WTC11 (cell line): ENCODE data around the gene SORCS2. TPM values are rescaled to one million over a fixed set of nuclear protein-coding genes. Genes with fewer than 3 reads are reported as not detected.

Experiments used
- ATAC-seq: fragments of 200-7000 bp; cut with Tn5 transposase; 2 replicates; pipeline ENCODE4 v1.10.0; 2021; ENCODE audit warnings: mild to moderate bottlenecking, moderate library complexity
- CTCF ChIA-PET: fragments of 300-600 bp; sonication (Branson Sonifier 250); formaldehyde crosslinking; loops from one replicate; lab custom pipeline; 2021; ENCODE audit warnings: antibody characterized with exemption; lab: Charles Lee
- POLR2A ChIA-PET: fragments of 350-600 bp; sonication (Branson Sonifier 250); formaldehyde crosslinking; loops from one replicate; lab custom pipeline; 2021; ENCODE audit warnings: antibody characterized with exemption; lab: Charles Lee
- DNase-seq: peaks from one replicate; pipeline ENCODE4 v3.0.0; 2021; ENCODE audit warnings: low spot score
- H3K27ac Mint-ChIP-seq: 2 replicates; pipeline ENCODE4 v1.8.0; 2021; ENCODE audit warnings: mixed read lengths
- H3K27me3 Mint-ChIP-seq: 2 replicates; pipeline ENCODE4 v1.8.0; 2021; ENCODE audit warnings: low read depth, mild to moderate bottlenecking, moderate library complexity, mixed read lengths
- H3K36me3 Mint-ChIP-seq: 2 replicates; pipeline ENCODE4 v1.8.0; 2021; ENCODE audit warnings: mixed read lengths
- H3K4me1 Mint-ChIP-seq: 2 replicates; pipeline ENCODE4 v1.8.0; 2022; ENCODE audit warnings: mixed read lengths
- H3K4me3 Mint-ChIP-seq: 2 replicates; pipeline ENCODE4 v1.8.0; 2021; ENCODE audit warnings: mild to moderate bottlenecking, moderate library complexity, mixed read lengths
- H3K9me3 Mint-ChIP-seq: 2 replicates; pipeline ENCODE4 v1.8.0; 2021; ENCODE audit warnings: mixed read lengths
- ATF1 ChIP-seq: sonication (generic); formaldehyde crosslinking; IDR thresholded peaks from 2 replicates; pipeline ENCODE4 v1.8.1; 2023; ENCODE audit warnings: mild to moderate bottlenecking, moderate library complexity, missing genetic modification reagents
- ATF2 ChIP-seq: sonication (generic); formaldehyde crosslinking; IDR thresholded peaks from 2 replicates; pipeline ENCODE4 v1.8.1; 2022; ENCODE audit warnings: low read depth, missing genetic modification reagents, borderline replicate concordance
- ATF3 ChIP-seq: sonication (generic); formaldehyde crosslinking; conservative IDR thresholded peaks from 2 replicates; pipeline ENCODE4 v1.8.1; 2022; ENCODE audit warnings: mild to moderate bottlenecking, missing genetic modification reagents
- CTCF ChIP-seq: fragments of 200-600 bp; IDR thresholded peaks from 2 replicates; pipeline ENCODE4 v1.8.0; 2022; ENCODE audit warnings: antibody characterized with exemption
- E2F1 ChIP-seq: sonication (generic); formaldehyde crosslinking; IDR thresholded peaks from 2 replicates; pipeline ENCODE4 v1.8.0; 2022; ENCODE audit warnings: mild to moderate bottlenecking, missing genetic modification reagents
- IRF2 ChIP-seq: sonication (generic); formaldehyde crosslinking; IDR thresholded peaks from 2 replicates; pipeline ENCODE4 v1.8.0; 2022; ENCODE audit warnings: low read depth, missing genetic modification reagents, borderline replicate concordance
- NR1H2 ChIP-seq: sonication (generic); formaldehyde crosslinking; IDR thresholded peaks from 2 replicates; pipeline ENCODE4 v1.9.0; 2021; ENCODE audit warnings: mild to moderate bottlenecking, moderate library complexity, missing genetic modification reagents
- OVOL2 ChIP-seq: fragments of 250-450 bp; sonication (Bioruptor Pico); IDR thresholded peaks from 2 replicates; pipeline ENCODE4 v1.9.0; 2021; ENCODE audit warnings: mild to moderate bottlenecking, borderline replicate concordance
- PREB ChIP-seq: sonication (generic); formaldehyde crosslinking; IDR thresholded peaks from 2 replicates; pipeline ENCODE4 v1.8.1; 2022; ENCODE audit warnings: mild to moderate bottlenecking, missing genetic modification reagents, moderate library complexity, borderline replicate concordance
- PRRX2 ChIP-seq: fragments of 250-450 bp; sonication (Bioruptor Pico); IDR thresholded peaks from 2 replicates; pipeline ENCODE4 v1.8.0; 2021; ENCODE audit warnings: mild to moderate bottlenecking
- RELA ChIP-seq: sonication (generic); formaldehyde crosslinking; IDR thresholded peaks from 2 replicates; pipeline ENCODE4 v1.8.1; 2022; ENCODE audit warnings: missing genetic modification reagents, mild to moderate bottlenecking, borderline replicate concordance
- SOX15 ChIP-seq: fragments of 250-450 bp; sonication (Bioruptor Pico); IDR thresholded peaks from 2 replicates; pipeline ENCODE4 v1.9.0; 2021; ENCODE audit warnings: mild to moderate bottlenecking
- STAT6 ChIP-seq: sonication (generic); formaldehyde crosslinking; conservative IDR thresholded peaks from 2 replicates; pipeline ENCODE4 v1.8.1; 2023; ENCODE audit warnings: mild to moderate bottlenecking, low read depth, missing genetic modification reagents, moderate library complexity
- USF1 ChIP-seq: sonication (generic); formaldehyde crosslinking; IDR thresholded peaks from 2 replicates; pipeline ENCODE4 v1.8.0; 2022; ENCODE audit warnings: mild to moderate bottlenecking, missing genetic modification reagents
- ZMAT4 ChIP-seq: fragments of 250-450 bp; sonication (Bioruptor Pico); IDR thresholded peaks from 2 replicates; pipeline ENCODE4 v1.9.0; 2021; ENCODE audit warnings: mild to moderate bottlenecking
- ZNF232 ChIP-seq: sonication (generic); formaldehyde crosslinking; IDR thresholded peaks from 2 replicates; pipeline ENCODE4 v1.8.0; 2022; ENCODE audit warnings: mild to moderate bottlenecking, missing genetic modification reagents
- ZNF281 ChIP-seq: sonication (generic); formaldehyde crosslinking; IDR thresholded peaks from 2 replicates; pipeline ENCODE4 v1.8.0; 2023; ENCODE audit warnings: mild to moderate bottlenecking, missing genetic modification reagents
- ZNF423 ChIP-seq: fragments of 250-450 bp; sonication (Bioruptor Pico); IDR thresholded peaks from 2 replicates; pipeline ENCODE4 v2.1.2; 2022; ENCODE audit warnings: mild to moderate bottlenecking, moderate library complexity
- ZNF532 ChIP-seq: fragments of 250-450 bp; sonication (Bioruptor Pico); IDR thresholded peaks from 2 replicates; pipeline ENCODE4 v1.9.0; 2021; ENCODE audit warnings: mild to moderate bottlenecking, borderline replicate concordance
- total RNA-seq: library from RNA; stranded (reverse); gene quantifications from 3 replicates; pipeline ENCODE4 v1.2.3, GENCODE V29; 2021

SORCS2 gene
- total RNA-seq, 1 experiment from 2014 or later, result 6.6 TPM

GRCh38 chr4:7226439-7226838 is 34.1 kb downstream of the SORCS2 start:
- no peaks in the 10 kb centered on the region for H3K4me1 Mint-ChIP-seq
- ChIA-PET CTCF (interaction anchor here (1.1 kb wide), 1 partner anchor 11 kb away, joined by 3 read pairs; no protein-coding TSS in a partner anchor), POLR2A (no interaction called here)
- DNase-seq (no peak), ATAC-seq (no peak)
- no peak overlapping the region for H3K4me3 Mint-ChIP-seq
- H3K9me3 Mint-ChIP-seq, result no peaks in the 10 kb centered on the region
- H3K36me3 Mint-ChIP-seq, result no peaks in the 10 kb centered on the region
- no peaks in the 10 kb centered on the region for H3K27me3 Mint-ChIP-seq
- no peak for TF ChIP-seq NR1H2 (CRISPR knock-in tag)
- TF ChIP-seq IRF2, result no peak
- TF ChIP-seq ATF3 (CRISPR knock-in tag), result no peak
- TF ChIP-seq SOX15, result no peak
- no peak for TF ChIP-seq ZNF281
- TF ChIP-seq STAT6, result no peak
- no peak for TF ChIP-seq ATF2 (CRISPR knock-in tag)
- TF ChIP-seq CTCF, result no peak
- no peak for TF ChIP-seq PREB (CRISPR knock-in tag)
- TF ChIP-seq RELA, result no peak
- H3K27ac Mint-ChIP-seq, result no peak overlapping the region

- Mint-ChIP-seq H3K4me3 (no peak overlapping the region), H3K36me3 (no peaks in the 10 kb centered on the region), H3K27ac (no peak overlapping the region), H3K4me1 (no peaks in the 10 kb centered on the region), H3K27me3 (no peaks in the 10 kb centered on the region), H3K9me3 (no peaks in the 10 kb centered on the region)
- CTCF ChIA-PET, result no interaction called here
- POLR2A ChIA-PET, result no interaction called here
- DNase-seq (no peak), ATAC-seq (no peak)
- no peak for TF ChIP-seq NR1H2 (CRISPR knock-in tag)
- TF ChIP-seq OVOL2 (CRISPR knock-in tag), result no peak
- TF ChIP-seq ZNF232 (CRISPR knock-in tag), result no peak
- no peak for TF ChIP-seq PRRX2
- no peak for TF ChIP-seq ATF1 (CRISPR knock-in tag)
- TF ChIP-seq ZMAT4 (CRISPR knock-in tag), result no peak
- TF ChIP-seq ZNF532 (CRISPR knock-in tag), result no peak
- no peak for TF ChIP-seq USF1 (CRISPR knock-in tag)
- no peak for TF ChIP-seq E2F1 (CRISPR knock-in tag)
- no peak for TF ChIP-seq ZNF423 (CRISPR knock-in tag)
Measured at GRCh38 chr4:7227008-7227407, 34.7 kb downstream of the SORCS2 start.
